ENCODE measurements around the gene MYH1. TPM values are rescaled to one million over a fixed set of nuclear protein-coding genes. Genes with fewer than 3 reads are reported as not detected.

Gene MYH1
- total and polyA plus RNA-seq, 2 of the 8 experiments (the other 6 are each of a cell fraction or from before 2014, with no cell fraction given), result not detected

- Histone ChIP-seq H4K91ac (replicated peaks; ENCODE audit: insufficient read length, low read length) (no peak overlapping the region), H2BK20ac (ENCODE audit: low read length) (0 out of 2 replicates have a peak overlapping the region, but pooled peaks have one; percentile 13), H4K8ac (ENCODE audit: extremely low read depth, insufficient read depth, low read length) (no peak overlapping the region; the same call in 1 of the 2 replicates), H3K23me2 (ENCODE audit: low read depth, low read length) (no peaks in the 10 kb centered on the region), H4K5ac (ENCODE audit: insufficient read length, low read depth, low read length) (no peak overlapping the region), H3K18ac (ENCODE audit: extremely low read depth, low read length) (no peak overlapping the region), H3K4me2 (ENCODE audit: insufficient read depth in 1 of 2, low read depth in 2 of 2, low read length in 2 of 2) (no peak overlapping the region), H4K20me1 (replicated peaks in 1 of 2; ENCODE audit: control insufficient read depth in 1 of 2, insufficient read depth in 2 of 2, low read length in 2 of 2) (no peaks in the 10 kb centered on the region), H3K27ac (ENCODE audit: low read depth, low read length) (no peak overlapping the region), H3K9ac (replicated peaks in 1 of 4; ENCODE audit: extremely low read depth in 1 of 4, low read depth in 3 of 4, low read length in 3 of 4) (no peak overlapping the region), H3K79me1 (ENCODE audit: low read depth, low read length) (no peaks in the 10 kb centered on the region), H3K36me3 (ENCODE audit: control insufficient read depth in 2 of 4, insufficient read depth in 4 of 4, low read length in 3 of 4) (no peaks in the 10 kb centered on the region), H3K9me3 (ENCODE audit: insufficient read depth in 2 of 2, low read depth in 1 of 2, low read length in 1 of 2) (no peaks in the 10 kb centered on the region), H3K4ac (replicated peaks; ENCODE audit: insufficient read length, low read depth, low read length) (peak overlapping the region; percentile 57), H2BK5ac (ENCODE audit: low read depth, low read length) (no peak overlapping the region; the same call in 1 of the 2 replicates), H2BK12ac (ENCODE audit: low read depth, low read length) (no peak overlapping the region), H3K79me2 (ENCODE audit: control insufficient read depth in 1 of 2, insufficient read depth in 2 of 2, low read length in 2 of 2) (no peaks in the 10 kb centered on the region), H3K27me3 (replicated peaks in 1 of 4; ENCODE audit: control insufficient read depth in 3 of 4, extremely low read depth in 1 of 4, insufficient read depth in 3 of 4, low read length in 3 of 4) (no peaks in the 10 kb centered on the region), H2BK15ac (ENCODE audit: low read length) (no peak overlapping the region; the same call in 1 of the 2 replicates), H2AFZ (ENCODE audit: low read length) (peak overlapping the region; percentile 33; the same call in 1 of the 2 replicates), H2AK5ac (ENCODE audit: low read depth, low read length) (no peak overlapping the region), H3K14ac (ENCODE audit: insufficient read length) (no peak overlapping the region), H3K4me1 (replicated peaks in 1 of 4; ENCODE audit: control insufficient read depth in 3 of 4, insufficient read depth in 4 of 4, low read length in 3 of 4) (peaks cover 0 to 2% (median 0%) of the 10 kb centered on the region in 4 experiments; a peak in 2 of 7 replicates), H3K4me3 (ENCODE audit: extremely low read depth in 1 of 4, insufficient read depth in 2 of 4, low read depth in 3 of 4, low read length in 4 of 4) (no peak overlapping the region), H2BK120ac (replicated peaks; ENCODE audit: low read depth, low read length) (no peak overlapping the region), H3K23ac (ENCODE audit: insufficient read length) (no peak overlapping the region), H3K56ac (replicated peaks; ENCODE audit: insufficient read length, low read depth, low read length) (no peak overlapping the region)
- DNase-seq (ENCODE audit: low read depth in 1 of 2, low spot score in 2 of 2) (no peak), FAIRE-seq (no peak)
- ChIA-PET POLR2A (ENCODE audit: partially characterized antibody) (no interaction called here), CTCF (ENCODE audit: partially characterized antibody) (interaction anchor here (0.7 to 1.1 kb wide), 3 partner anchors 9 to 58 kb away, joined by 3 read pairs; no protein-coding TSS in a partner anchor)
- 89% methylated on average over 5 of the region's 5 CpGs; no CpG with 5 or more reads in 1 of the 2 experiments for WGBS, 2 experiments (ENCODE audit: extremely low coverage in 1 of 2, insufficient coverage in 1 of 2, insufficient read length in 1 of 2, insufficient replicate concordance in 2 of 2, low coverage in 1 of 2, low lambda C conversion rate in 2 of 2, missing lambda C conversion rate in 1 of 2)
- TF ChIP-seq JUND (IDR thresholded peaks at IDR 0.05; ENCODE audit: low read length), result no peak
These were observed 38.1 kb upstream of the MYH1 start for GRCh38 chr17:10556301-10557005.

Measured in H1 (cell line).